ENCODE results near the gene LMO1.

Gene LMO1

DNA sequence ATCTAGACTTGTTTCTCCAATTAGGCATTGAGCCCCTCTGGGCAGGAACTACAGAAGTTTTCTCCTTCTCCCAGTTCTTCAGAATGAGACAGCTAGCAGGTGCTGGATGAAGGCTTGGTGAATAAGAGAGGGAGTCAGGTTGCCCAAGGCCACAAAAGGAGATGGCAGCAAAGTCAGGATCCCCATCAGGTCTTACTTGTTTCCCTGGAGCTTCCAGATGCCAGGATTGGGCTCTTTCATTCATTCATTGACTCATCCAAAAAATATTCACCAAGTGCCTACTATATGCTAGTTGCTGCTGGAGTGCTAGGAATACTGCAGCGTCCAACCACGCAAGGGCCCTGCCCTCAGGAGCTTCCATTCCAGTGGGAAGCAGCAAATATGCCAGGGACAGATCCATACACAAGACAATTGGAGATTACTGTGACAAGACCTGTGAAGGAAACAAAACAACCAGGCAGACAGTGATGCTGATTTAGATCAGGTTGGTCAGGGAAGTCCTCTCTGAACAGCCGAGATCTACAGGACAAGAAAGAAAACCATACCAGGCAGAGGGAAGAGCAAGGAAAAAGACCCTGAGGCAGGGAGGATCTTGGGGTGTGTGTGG lies 24.6 kb upstream of the LMO1 start:
- DNase-seq: no peak

DNA sequence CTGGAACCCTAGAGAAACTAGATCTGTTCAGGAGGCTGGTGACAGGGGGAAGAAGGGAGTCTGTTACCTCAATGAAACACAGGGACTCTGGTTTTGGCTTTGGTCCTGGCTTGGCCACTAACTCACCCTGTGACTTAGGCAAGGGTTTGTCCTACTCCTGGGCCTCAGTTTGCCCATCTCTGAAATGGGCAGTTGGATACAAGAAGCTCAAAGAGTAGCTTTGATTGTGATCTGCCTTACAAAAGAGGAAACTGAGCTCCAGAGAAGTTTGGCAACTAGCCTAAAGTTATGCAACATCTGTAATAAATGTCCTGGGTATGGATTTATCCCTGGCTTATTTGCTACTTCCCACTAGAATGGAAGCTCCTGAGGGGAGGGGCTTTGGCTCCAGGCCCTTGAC lies 24.0 kb upstream of the LMO1 start:
- no peak for DNase-seq

DNA sequence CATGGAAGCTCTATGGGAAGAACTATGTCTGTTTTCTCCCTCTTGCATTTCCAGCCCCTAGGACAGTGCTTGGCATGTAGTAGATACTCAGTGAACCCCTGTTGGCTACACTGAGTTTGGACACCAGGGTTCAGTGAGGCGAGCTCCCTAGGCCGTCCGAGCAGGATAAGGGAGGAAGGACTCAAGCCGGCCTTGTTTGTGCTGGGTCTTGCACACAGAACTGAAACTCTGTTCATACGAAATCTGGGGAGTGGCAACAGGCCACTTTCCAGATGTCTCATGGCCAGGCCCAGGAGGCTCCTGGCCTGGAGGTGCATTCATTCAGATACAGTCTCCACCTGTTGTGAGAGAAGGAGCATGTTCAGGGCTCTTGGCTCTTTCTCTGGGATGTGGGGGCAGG lies 23.6 kb upstream of the LMO1 start:
- no peak for DNase-seq

DNA sequence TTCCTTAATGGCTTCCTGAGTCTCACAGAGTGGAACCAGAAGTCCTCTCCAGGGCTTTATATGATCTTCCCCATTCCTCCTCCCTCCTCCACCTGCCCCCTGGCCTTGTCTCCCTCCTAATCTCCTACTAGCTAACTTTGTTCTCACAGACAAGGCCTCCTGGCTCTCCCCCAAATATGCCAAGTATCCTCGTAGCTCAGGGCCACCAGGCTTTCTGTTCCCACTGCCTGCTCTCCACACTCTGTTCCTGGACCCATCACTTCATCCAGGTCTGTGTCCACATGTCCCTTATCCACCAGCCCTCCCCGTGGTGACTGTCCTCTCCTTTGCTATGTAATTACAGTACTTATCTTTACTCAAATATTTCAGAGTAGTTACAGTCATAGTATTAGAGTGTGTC lies 23.2 kb upstream of the LMO1 start:
- no peak for DNase-seq

DNA sequence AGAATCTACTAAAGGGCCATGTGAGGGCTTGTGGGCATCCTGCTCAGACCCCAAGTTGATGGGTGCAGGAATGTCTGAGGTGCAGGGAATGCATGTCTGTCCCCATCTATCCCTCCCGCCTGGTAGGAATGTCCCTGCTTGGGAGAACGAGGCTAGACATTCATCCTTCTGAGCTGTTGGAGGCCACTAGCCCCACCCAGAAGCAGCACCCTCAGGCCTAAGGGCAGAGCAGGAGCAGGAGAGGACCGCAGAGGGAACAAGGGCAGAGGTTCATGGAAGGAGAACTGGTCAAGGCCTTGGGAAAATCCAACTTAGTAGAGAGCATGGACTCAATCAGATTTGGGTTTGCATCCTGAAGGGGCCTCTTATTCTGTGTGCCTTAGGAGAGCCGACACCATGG lies 22.1 kb upstream of the LMO1 start:
- DNase-seq: no peak

DNA sequence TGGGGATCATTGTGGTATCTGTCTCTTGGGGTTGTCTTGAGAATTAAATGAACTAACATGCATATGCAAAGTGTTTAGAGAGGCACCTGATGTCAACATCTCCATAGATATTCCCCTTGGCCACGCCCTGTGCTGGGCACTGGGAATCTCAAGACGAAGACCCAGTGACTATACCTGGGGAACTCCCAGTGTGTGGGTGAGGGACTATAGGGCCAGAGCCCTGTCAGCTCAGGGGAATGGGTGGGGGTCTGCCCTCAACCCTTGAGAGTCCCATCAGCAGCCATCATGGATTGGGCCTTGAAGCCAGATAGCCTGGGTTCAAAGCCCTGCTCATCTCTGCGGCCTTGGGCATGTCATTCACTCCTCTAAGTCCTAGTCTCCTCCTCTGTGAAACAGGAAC lies 21.6 kb upstream of the LMO1 start:
- no peak for DNase-seq

DNA sequence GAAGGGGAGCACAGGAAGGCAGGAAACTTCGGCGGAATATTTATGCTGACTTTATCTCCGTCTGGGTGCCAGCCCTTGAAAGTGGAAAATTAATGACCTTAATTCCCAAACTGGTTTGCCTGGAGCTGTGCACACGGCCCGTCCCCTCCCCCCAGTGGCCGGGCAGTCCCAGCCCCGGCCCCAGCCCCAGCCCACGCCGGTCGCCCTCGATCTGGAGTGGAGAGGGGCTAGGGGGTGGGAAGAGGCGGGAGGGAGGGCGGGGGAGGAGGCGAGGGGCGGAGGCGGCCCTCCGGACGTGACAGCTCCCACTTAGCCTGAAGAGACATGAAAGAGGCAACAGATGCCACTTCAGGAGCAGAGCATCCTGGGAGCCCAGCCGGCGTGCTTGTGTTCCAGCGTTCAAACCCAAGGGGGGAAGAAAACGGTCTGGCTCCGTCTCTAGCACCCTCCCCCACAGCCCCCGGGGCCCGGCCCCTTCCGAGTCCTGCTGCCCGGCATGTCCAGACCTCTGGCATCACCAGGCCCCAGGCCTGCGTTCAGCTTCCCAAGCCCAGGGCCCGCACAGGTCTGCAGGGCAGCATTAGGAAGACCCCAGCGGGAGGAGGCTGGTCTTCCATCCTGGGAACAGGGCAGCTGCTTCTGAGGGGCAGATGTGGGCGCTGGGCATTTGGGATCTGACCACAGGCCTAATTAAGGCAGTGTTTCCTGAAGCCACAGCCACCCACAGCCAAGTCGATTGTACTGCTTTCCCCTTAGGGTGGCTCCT lies 20.0 kb upstream of the LMO1 start:
- no peak for DNase-seq

DNA sequence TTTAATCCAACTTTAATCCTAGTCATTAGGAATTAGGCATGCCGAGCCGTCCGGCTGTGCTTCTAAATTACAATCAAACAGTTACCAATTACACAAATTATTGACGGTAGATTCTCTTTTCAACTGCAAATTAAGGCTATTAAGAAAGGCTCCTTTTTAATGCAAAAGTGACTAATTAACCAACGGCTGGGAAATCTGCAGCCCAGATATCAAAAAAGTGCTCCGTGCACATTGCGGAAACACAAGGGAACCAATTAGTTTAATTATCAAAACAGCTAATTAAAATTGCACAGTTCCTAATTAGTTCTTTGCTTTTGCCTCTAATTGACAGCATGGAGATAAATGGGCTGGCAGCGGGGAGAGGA lies 19.4 kb upstream of the LMO1 start:
- DNase-seq: no peak

DNA sequence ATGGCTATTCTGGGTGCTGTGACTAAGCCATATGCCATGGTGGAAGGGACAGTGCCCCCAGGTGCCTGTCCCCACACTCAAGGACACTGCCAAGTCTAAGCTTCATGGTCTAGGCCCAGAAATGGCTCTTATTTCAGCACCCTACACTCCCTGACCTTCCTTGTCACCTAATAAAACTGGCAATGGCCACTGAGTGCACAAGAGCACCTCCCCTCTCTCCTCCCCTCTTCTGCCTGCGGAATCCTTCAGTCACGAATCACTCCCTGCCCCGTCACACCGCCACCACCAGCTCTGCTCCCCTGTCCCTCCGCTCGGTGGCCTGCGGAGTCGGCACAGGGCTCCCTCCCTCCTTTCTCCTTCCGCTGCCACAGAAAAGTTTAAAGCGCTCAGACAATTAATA lies 19.0 kb upstream of the LMO1 start:
- no peak for DNase-seq

DNA sequence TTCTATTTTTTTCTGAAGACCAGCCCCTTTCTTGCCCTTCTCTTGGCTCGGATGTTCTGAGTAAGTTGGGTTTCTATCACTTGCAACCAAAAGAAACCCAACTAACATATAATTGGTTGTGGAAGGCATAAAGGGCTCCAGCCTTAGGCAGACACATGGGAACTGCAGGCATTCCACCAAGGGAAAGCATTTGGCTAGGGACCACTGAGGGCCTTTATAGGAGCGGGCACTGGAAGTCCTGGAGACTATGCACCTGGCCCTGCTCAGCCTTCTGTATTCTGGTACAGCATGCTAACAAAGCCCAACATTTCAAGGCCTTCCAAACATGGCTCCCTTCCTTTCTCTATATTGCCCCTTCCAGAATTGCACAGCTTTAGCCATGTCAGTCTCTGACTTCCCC lies 17.6 kb upstream of the LMO1 start:
- no peak for DNase-seq

DNA sequence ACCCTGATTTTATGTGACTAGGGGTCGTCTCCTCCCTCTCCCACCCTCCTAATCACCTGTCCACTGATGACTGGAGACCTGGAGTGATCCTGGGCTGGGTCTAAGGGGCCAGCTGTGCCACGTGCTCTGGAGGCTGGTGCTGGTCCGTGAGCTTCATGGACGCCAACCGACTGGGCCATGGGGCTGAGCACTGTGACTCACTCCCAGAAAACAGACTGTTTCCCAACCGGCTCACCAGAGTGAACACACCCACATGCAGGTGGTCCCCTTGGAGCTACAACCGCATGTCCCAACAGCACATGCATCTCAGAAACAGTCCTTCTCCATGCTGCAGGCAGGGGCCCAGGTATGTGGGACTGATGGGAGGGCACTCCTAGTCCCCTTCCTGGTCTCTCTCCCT lies 14.0 kb upstream of the LMO1 start:
- no peak for DNase-seq

DNA sequence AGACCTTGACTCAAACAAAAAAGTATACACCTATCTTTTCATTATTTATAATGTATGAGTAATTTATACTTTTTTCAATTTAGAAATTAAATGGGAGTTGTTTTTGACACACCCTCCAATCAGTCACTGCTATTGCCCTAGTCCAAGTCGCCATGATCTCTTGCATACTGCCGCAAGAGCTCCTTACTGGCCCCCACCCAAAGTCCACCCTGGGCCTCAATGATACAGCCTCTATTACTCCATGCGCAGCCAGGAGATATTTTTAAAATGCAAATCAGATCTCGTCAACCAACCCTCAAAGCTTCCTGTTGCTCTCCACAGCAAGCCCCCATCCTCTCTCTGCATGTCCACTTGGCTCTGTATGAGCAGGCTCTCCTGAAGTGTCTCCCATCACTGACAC lies 12.8 kb upstream of the LMO1 start:
- DNase-seq: no peak

DNA sequence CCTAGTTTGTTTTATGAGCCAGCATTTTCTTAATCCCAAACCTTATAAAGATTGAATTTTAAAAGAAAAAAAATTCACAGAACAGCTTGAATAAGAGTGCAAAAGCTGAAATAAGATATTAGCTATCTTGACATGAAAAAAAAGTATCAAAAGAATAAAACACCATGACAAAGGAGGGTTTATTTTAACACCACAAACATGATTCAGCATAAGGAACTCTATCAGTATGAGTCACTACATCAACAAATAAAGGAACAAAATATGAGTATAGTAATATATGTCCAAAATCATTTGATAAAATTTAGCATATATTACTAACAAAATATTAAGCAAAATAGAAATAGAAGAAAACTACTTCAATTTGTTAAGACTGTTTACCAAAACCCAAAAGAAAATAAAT lies 9.6 kb upstream of the LMO1 start:
- DNase-seq: no peak

DNA sequence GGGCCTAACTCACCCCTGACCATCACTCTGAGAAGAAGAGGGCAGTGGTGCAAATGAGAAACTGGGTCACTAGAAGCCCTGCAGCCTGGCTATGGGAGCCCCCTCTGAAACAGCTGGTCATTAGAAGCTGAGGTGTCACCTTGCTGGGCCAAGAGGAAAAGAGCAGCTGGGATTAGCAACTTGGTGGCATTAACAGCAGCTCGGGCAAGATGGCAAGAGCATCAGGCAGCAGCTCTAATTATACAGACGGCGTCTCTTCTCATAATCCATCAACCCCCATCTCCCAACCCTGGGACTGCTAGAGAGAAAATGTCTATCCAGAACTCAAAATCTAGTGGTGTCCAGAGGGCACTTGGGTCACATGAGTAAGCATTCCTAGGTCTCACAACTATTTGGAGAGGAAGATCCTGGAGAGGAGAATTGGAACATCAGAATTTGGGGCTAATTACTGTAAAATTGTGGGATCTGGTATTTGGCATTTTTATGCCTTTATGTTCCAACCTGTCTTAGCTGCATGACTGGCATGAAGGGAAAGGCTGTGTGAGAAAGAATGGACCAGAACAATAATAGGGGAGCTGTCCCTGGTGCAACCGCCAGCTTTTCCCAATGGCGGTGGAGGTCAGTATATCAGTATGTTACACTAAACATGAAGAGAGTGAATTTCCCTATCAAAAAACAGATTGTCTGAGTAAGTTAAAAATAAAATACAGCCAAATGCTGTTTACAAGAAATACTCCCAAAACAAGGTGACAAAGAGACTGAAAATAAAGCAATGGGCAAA lies 7.6 kb upstream of the LMO1 start:
- DNase-seq: no peak

DNA sequence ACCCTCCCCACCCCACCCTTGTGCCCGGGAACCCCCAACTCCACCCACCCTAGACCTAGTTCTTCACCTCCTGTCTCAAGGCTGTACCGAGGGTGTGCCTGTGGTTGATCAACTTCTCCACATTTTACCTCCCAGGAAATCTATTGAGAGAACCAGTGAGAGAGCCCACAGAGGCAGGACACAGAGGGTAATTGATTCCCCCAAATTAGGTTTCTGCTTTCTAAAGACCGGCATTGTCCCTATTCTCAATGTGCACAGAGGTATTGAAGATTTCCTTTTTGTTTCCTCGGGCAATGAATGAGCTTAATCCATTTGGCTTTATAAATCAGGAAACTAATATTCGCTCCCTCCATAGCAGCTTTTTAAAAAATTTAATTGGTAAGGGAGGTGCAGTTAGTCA lies 6.0 kb upstream of the LMO1 start:
- no peak for DNase-seq

DNA sequence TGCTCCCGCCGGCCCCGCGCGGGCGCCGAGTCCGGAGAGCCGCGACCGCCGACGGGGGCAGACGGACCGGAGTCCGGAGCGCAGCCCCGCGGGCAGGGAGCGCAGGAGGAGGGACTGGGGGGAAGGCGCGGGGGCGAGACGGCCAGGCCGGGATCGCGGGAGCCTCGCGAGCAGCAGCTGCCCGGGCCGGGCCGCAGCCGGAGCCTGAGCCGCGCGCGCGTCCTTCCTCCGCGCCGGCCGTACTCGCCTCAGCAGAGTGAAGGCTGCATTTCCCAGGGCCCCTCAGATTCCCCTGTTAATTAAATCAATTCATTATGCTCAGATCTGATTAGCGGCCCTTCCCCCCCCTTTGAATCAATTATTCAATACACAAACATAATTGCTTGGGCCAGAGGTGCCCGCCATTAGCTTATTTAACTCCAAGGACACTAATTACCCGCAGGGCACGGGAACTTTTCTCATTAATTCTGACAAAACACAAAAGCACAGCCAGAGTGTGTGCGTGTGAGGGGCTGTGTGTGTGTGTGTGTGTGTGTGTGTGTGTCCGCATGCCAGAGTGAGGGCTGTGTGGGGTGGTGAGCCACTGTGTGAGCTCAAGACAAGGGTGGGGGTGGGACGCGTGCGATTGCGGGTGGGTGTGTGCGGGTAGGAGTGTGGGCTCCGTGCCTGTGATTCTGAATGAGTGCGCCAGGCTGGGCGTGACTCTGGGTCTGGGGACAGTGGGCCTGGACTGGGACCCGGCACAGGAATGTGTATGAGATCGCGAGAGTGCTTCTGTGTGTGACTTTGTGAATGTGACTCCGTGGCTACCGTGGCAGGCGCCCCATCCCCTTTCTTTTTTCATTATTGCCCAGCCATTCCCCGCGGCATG lies 5.1 kb upstream of the LMO1 start:
- DNase-seq: no peak

DNA sequence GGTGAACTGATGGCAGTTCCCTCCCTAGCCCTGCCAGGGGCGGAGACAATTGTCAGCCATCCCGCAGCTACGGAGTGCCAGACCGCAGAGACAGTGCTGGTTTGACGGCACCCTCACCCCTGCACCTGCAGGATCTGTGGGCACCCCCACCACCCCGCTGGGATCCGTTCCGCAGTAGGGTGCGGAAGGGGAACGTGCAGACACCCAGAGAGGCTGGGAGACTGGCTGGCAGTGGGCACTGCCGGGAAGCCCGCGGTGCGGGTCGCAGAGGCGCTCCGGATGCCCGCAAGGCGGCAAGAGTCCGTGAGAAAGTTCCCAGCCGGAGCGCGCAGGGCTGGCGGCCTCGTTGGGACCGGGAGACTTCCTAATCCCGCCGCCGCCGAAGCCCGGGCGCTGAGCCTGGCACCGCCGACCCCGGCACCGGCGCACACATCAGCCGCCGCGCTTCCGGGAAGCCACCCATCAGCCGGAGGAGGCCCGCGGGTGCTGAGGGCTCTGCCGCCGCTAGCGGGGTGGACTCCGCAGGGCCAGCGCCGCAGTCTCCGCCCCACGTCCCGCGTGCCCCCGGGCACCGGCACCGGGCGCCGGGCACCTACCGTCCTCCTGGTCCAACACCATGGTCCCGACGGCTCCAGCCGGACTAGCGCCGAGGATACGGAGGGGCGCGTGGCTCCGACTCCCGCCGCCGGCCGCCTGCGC lies 4.3 kb upstream of the LMO1 start:
- DNase-seq: no peak

DNA sequence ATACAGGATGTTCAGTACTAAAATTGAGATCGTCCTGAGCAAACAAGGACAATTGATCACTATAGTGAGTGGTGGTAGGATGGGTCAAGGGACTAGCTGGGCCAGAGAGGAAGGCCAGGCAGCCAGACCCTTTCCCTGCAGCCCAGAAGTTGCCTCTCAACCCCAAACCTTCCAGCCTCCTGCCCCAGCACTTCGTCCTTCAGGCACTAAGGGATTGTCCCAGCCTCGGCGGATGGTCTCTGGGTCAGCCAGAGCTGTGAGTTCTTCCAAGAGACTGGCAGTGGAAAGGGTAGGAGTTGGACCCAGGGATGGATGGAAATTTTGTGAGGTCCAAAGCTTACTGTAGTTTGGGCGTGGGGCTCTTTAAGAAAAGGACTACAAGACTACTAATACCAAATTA lies 3.6 kb upstream of the LMO1 start:
- no peak for DNase-seq

DNA sequence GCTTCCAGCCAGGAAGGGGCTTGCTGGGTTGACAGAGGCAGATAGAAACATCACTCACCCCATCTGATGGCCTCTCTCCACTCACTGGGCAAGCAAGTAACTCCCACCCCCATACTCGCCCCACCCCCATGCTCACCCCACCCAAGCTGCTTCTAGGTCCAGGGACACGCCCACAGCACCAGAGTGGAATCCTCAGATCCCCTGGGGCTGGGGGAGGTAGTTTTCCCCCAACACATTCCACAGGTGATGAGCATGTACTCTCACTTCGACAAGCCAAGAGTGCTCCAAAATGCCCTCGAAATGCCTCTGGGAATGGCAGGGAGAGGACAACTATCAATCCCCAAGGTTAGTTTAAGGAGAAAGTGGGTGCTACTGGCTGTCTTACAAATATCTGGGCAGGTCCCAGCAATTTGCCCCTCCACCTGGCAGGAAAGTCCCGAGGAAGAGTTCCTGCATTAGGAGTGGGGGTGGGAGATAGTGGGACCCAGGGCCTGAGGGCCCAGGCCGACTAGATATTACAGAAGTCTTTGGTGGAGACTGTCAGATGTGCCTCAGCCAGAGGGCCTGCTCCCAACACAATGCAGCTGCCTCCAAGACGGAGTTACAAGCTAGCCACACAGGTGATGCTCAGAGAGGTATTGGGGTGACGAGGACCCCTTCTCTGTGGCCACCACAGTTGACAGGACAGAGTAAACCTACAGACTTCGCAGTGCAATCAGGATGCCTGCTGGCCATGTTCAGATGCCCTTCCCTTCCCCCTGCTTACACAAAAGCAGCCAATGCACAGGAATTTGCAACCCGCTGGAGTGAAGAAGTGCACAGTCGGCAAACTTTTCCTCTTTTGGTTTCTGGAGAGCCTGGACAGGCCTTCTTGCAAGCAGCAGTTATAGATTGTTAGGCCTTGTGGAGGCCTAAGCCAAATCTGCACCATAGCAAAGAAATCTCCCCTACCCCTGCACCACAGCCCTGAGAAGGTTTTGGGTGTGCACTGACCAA lies 2.9 kb upstream of the LMO1 start:
- no peak for DNase-seq

DNA sequence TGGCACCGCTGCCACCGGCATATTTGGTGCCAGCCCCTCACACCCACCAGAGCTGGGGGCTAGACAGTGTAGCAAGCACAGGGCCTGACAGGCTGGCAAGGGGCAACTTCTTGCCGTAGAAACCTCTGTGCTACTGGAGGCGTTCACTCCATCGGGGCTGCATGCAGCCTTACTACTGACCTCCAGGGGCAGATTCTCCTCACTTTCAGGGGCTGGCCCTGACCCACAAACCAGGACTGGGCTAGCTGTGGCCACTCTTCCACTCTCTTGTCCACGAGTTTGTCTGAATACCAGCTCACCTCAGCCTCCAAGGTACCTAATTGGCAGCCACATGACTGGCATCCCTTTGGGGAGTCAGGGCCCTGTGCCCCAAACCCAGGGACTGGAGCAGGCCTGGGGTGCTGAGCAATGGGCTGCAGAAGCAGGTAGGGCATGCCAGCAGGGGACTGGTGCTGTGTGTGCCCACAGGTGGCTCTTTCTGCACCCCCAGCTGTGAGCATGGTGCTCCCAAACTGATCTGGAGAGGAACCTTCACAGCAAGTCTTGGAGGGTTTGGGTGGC lies 2.1 kb upstream of the LMO1 start:
- no peak for DNase-seq
